ENCODE measurements around the gene CXCR1. TPM values are rescaled to one million over a fixed set of nuclear protein-coding genes. Genes with fewer than 3 reads are reported as not detected.

Gene CXCR1
- total RNA-seq (2014; rRNA removed; shearing (Covaris generic)), result not detected in 2 replicates
- total RNA-seq (2022), result not detected in 2 replicates
- Bru-seq, nascent RNA, result not detected
- BruChase-seq, experiment 1, labeled RNA remaining after a 6-hour chase, result not detected
- not detected for BruChase-seq, experiment 2, labeled RNA remaining after a 2-hour chase
- long read RNA-seq, result 0 reads

- POLR2A ChIA-PET, result interaction anchor here (0.5 to 1.0 kb wide), 2 partner anchors 62 to 297 kb away, joined by 3 to 4 read pairs; no protein-coding TSS in a partner anchor
- Histone ChIP-seq H3K4me1 (ENCODE audit: insufficient read depth, low read length, poor library complexity, severe bottlenecking) (no peaks in the 10 kb centered on the region), H3K4me3 (ENCODE audit: low read depth, low read length, poor library complexity, severe bottlenecking) (no peak within 1 kb of the TSS), H2AFZ (ENCODE audit: low read length) (no peak within 1 kb of the TSS), H3K79me2 (ENCODE audit: insufficient read depth, low read depth, low read length) (no peaks in the 10 kb centered on the region), H3K9me3 (ENCODE audit: low read length) (no peaks in the 10 kb centered on the region), H3K27ac (ENCODE audit: low read depth, low read length, poor library complexity, severe bottlenecking) (no peak within 1 kb of the TSS), H3K36me3 (ENCODE audit: insufficient read depth, low read length) (no peaks in the 10 kb centered on the region), H3K4me2 (ENCODE audit: low read length) (no peak within 1 kb of the TSS), H3K9me2 (ENCODE audit: insufficient read depth, low read length) (no peaks in the 10 kb centered on the region), H4K20me1 (ENCODE audit: insufficient read depth, low read length) (no peaks in the 10 kb centered on the region)
- no TSS peak for BruUV-seq (replicated peaks)
- intact Hi-C loops (cut with micrococcal nuclease; ENCODE audit: unreplicated experiment), result loop anchor here (5.0 kb wide), 1 partner anchor 106 kb away; the partner anchor contains the start of genes AAMP and PNKD
- peak; percentile 22 for DNase-seq (ENCODE audit: low spot score)
- CTCF ChIA-PET (ENCODE audit: unreplicated experiment), result no interaction called here
- TF ChIP-seq, protein P1, sequence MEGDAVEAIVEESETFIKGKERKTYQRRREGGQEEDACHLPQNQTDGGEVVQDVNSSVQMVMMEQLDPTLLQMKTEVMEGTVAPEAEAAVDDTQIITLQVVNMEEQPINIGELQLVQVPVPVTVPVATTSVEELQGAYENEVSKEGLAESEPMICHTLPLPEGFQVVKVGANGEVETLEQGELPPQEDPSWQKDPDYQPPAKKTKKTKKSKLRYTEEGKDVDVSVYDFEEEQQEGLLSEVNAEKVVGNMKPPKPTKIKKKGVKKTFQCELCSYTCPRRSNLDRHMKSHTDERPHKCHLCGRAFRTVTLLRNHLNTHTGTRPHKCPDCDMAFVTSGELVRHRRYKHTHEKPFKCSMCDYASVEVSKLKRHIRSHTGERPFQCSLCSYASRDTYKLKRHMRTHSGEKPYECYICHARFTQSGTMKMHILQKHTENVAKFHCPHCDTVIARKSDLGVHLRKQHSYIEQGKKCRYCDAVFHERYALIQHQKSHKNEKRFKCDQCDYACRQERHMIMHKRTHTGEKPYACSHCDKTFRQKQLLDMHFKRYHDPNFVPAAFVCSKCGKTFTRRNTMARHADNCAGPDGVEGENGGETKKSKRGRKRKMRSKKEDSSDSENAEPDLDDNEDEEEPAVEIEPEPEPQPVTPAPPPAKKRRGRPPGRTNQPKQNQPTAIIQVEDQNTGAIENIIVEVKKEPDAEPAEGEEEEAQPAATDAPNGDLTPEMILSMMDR (conservative IDR thresholded peaks at IDR 0.05; ENCODE audit: low read length), result no peak
- TF ChIP-seq EZH2phosphoT487 (IDR thresholded peaks at IDR 0.05; ENCODE audit: borderline replicate concordance, low read depth, low read length), result no peak
Measured at GRCh38 chr2:218166791-218167190, at the start of gene CXCR1. TSS of gene CXCR1 (minus strand) at chr2:218166962. CDS start at chr2:218165211, 1,751 bp downstream.

- H3K36me3 ChIP-seq (ENCODE audit: insufficient read depth, low read length), result peaks cover 27% of the 10 kb centered on the region
- peak overlapping the region; percentile 76 for H3K4me2 ChIP-seq (ENCODE audit: low read length)
- H2AFZ ChIP-seq (ENCODE audit: low read length), result peak overlapping the region; percentile 90
- no peak for TF ChIP-seq EZH2phosphoT487 (IDR thresholded peaks at IDR 0.05; ENCODE audit: borderline replicate concordance, low read depth, low read length)
- TF ChIP-seq, protein P1 (conservative IDR thresholded peaks at IDR 0.05; ENCODE audit: low read length), result no peak
- H3K4me1 ChIP-seq (ENCODE audit: insufficient read depth, low read length, poor library complexity, severe bottlenecking), result peaks cover 27% of the 10 kb centered on the region
- H4K20me1 ChIP-seq (ENCODE audit: insufficient read depth, low read length), result peaks cover 15% of the 10 kb centered on the region; the same call in 1 of the 2 replicates
- intact Hi-C loops (cut with micrococcal nuclease; ENCODE audit: unreplicated experiment), result loop anchor here (5.0 kb wide), 1 partner anchor 351 kb away; the partner anchor contains the start of genes CNOT9 and USP37
- H3K4me3 ChIP-seq (ENCODE audit: low read depth, low read length, poor library complexity, severe bottlenecking), result peak overlapping the region; percentile 90
- H3K27ac ChIP-seq (ENCODE audit: low read depth, low read length, poor library complexity, severe bottlenecking), result peak overlapping the region; percentile 36
- H3K9me3 ChIP-seq (ENCODE audit: low read length), result no peaks in the 10 kb centered on the region
- DNase-seq (ENCODE audit: low spot score), result no peak
- ChIA-PET POLR2A (interaction anchor here (0.6 to 8.8 kb wide), 5 partner anchors 12 to 1456 kb away, joined by 3 to 143 read pairs (median 5); partner anchors contain the start of genes AAMP and PNKD), CTCF (ENCODE audit: unreplicated experiment) (interaction anchor here (1.4 kb wide), 1 partner anchor 40 kb away, joined by 5 read pairs; no protein-coding TSS in a partner anchor)
- H3K79me2 ChIP-seq (ENCODE audit: insufficient read depth, low read depth, low read length), result peaks cover 46% of the 10 kb centered on the region
- TSS peak; percentile 78 for BruUV-seq (replicated peaks)
- no peaks in the 10 kb centered on the region for H3K9me2 ChIP-seq (ENCODE audit: insufficient read depth, low read length)
Measured at GRCh38 chr2:218216336-218216673, 49.5 kb upstream of the CXCR1 start.

DNA sequence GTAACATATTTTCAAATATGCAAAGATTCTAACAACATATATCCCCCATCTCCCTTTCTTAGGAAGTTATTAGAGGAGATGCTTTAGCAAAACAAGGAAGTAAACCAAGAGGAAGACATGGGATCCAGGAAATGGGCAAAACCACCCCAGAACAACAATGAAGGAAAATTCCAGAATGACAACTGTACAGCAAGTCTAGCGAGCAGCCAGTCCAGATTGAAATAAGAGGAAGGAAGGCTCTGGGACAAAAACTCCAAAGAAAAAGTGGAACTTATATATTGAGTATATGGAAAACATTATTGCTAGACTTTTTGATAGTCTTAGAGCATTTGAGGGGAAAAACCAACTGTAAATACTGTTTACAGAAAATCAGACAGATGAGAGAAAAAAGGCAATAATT is 47.4 kb upstream of the CXCR1 start:
- POLR2A ChIA-PET, result interaction anchor here (8.8 kb wide), 1 partner anchor 14 kb away, joined by 143 read pairs; no protein-coding TSS in a partner anchor
- Histone ChIP-seq H2AFZ (ENCODE audit: low read length) (no peak overlapping the region), H3K4me1 (ENCODE audit: insufficient read depth, low read length, poor library complexity, severe bottlenecking) (peaks cover 6% of the 10 kb centered on the region), H3K9me2 (ENCODE audit: insufficient read depth, low read length) (no peaks in the 10 kb centered on the region), H3K79me2 (ENCODE audit: insufficient read depth, low read depth, low read length) (peaks cover 24% of the 10 kb centered on the region), H3K27ac (ENCODE audit: low read depth, low read length, poor library complexity, severe bottlenecking) (no peak overlapping the region), H3K4me2 (ENCODE audit: low read length) (no peak overlapping the region), H3K4me3 (ENCODE audit: low read depth, low read length, poor library complexity, severe bottlenecking) (no peak overlapping the region), H3K9me3 (ENCODE audit: low read length) (no peaks in the 10 kb centered on the region), H4K20me1 (ENCODE audit: insufficient read depth, low read length) (no peaks in the 10 kb centered on the region), H3K36me3 (ENCODE audit: insufficient read depth, low read length) (peaks cover 7% of the 10 kb centered on the region; the same call in 1 of the 2 replicates)
- TF ChIP-seq, protein P1 (conservative IDR thresholded peaks at IDR 0.05; ENCODE audit: low read length), result no peak
- TF ChIP-seq EZH2phosphoT487 (IDR thresholded peaks at IDR 0.05; ENCODE audit: borderline replicate concordance, low read depth, low read length), result no peak
- intact Hi-C loops (cut with micrococcal nuclease; ENCODE audit: unreplicated experiment), result no loop called here
- BruUV-seq (replicated peaks), result no TSS peak
- DNase-seq (ENCODE audit: low spot score), result no peak
- CTCF ChIA-PET (ENCODE audit: unreplicated experiment), result no interaction called here
